GM18867 (cell line): Measurements from ENCODE around the gene PARVG.

Experiments
- ATAC-seq: cut with Tn5 transposase; IDR thresholded peaks from one replicate; pipeline ENCODE4 v1.9.1; 2021; ENCODE audit warnings: mild to moderate bottlenecking, moderate library complexity; ENCODE audit not compliant: unreplicated experiment

The PARVG gene

DNA sequence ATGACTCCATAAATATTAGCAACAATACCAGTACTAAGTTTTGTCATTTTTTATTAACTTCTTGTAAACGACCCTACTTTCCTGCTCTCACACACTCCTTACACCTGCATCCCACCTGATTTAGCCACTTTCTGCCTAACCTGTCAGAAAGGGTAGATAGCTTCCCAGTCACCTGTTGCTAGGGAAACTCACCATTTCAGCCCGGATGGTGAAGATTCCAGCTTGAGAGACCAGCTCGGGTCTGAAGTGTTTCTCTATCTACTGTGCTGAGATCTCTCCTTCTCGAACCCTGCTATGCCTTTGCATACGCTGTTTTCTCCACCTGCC, at the start of gene PARVG:
PARVG (plus strand) TSS at position 220 of the 327 bp plus-strand sequence. CDS start 2,405 bp downstream, outside the sequence.
- ATAC-seq: peak; percentile 52

DNA sequence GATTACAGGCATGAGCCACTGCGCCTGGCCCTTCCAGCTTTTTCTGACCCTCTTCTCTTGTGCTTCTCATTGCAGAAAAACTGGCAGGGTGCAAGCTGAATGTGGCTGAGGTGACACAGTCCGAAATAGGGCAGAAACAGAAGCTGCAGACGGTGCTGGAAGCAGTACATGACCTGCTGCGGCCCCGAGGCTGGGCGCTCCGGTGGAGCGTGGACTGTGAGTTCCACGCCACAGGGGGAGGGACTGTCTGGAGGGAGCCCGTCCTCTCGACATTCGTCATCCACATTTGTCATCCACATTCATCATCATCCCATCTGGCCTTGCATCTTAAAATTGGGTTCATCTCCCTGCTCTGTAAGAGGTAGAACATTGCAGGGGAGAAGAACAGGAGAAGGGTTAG, 49.3 kb upstream of the PARVG start:
- no peak for ATAC-seq

GRCh38 chr22:44131989-44132685, 48.6 kb upstream of the PARVG start:
- ATAC-seq: no peak

DNA sequence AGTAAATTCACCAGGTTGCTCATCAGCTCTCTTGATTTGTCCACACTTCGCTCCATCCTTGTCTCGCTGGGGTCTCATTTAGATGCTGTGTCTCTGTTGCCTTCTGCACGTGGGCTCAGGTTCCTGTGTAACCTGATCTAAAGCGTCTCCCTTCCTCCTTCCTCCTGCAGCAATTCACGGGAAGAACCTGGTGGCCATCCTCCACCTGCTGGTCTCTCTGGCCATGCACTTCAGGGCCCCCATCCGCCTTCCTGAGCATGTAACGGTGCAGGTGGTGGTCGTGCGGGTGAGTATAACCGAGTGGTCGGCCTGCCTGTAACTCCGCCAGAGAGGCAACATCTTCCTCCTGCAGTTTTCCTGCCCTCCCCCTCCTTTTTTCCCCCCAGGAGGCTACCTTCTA, 48.0 kb upstream of the PARVG start:
- no peak for ATAC-seq

DNA sequence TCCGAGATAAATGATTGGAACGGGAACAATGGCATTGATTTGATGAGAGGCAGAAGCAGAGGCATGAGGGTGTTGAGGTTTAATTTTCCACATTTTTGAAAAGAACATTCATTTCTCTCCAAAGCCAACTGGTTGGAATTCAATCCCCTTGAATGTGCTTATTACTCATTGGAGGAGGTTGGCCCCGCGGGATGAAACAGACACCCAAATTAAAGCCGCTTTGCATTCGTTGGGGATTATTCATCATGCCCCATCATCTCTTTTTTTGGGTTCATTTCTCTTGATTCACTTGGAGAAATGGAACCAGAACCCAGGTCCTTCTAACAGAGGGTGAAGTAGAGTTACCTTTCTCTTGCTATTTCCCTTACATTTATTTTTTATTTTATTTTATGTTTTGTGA, 47.6 kb upstream of the PARVG start:
- no peak for ATAC-seq

- ATAC-seq: no peak
These were observed 46.7 kb upstream of the PARVG start for GRCh38 chr22:44133901-44134571.

GRCh38 chr22:44136112-44136511, 44.6 kb upstream of the PARVG start:
- no peak for ATAC-seq

DNA sequence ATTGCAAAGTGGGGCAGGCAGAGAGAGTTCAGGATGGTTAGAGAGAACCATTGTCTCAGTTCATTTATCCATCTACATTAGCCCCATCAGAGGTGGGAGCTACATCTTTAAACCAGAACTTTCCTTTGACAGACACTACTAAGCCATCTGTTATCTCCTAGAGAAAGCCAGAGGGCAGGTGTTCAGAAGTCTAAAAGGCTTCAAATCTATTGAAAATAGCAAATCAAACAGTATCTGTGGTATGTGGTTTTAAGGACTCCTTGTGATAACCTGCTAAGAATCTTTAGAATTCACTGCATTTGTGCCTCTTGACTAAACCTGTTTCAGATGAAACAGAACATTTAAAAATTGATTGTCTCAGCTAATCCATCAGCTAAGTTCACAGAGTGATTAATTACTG, 43.9 kb upstream of the PARVG start:
- no peak for ATAC-seq

DNA sequence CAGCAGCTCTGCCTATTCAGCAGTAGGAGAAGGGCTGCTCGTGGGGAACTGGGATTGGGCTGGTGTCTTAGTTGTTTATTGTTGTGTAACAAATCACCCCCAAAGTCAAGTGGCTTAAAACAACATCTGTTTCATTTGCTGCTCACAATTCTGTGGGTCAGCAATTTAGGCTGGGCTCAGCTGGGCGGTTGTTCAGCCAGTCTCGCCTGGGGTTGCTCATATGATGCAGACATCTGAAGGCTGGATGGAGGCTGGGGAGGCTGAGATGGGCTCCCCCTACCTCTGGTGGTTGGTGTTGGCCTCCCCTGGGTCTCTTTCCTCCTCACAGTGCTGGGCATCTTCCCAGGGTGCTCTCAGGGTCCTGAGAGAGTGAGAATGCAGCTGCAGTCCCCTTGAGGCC, 43.3 kb upstream of the PARVG start:
- no peak for ATAC-seq

GRCh38 chr22:44139773-44140172, 41.0 kb upstream of the PARVG start:
- ATAC-seq: no peak

DNA sequence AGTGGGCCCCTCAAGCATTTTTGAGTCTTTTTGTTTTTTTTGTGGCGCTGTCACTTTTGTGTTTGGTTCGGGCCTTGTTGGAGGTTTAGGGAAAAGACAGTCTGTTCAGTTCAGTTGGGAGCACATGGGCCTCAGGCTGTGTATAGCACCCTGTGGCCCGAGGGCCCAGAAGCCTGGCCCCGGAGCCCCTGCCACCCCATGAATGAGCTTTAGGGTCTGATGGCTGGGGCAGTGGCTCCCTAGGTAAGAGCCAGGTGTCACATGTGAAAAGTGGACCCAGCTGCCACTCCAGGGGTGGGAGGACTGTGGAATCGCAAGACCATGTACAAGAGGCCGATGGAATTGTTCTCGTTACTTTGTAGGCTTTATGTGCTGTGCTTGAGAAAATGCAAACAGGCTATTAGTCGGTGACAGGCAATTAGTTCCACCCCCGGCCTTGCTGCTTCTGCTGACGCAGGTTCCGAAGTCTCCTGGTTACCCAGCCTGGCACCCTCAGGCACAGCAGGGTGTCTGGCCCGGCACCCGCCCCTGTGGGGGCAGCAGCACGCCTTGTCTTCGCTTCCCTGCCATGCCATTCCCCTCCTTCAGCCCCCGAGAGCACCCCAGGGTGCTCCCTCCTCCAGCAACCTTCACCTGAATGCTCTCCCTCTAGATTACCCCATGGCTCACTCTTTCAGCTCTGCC, 38.2 kb upstream of the PARVG start:
- ATAC-seq: no peak

- no peak for ATAC-seq
These were observed 37.6 kb upstream of the PARVG start for GRCh38 chr22:44143105-44143474.

- ATAC-seq: no peak
These were observed 37.1 kb upstream of the PARVG start for GRCh38 chr22:44143579-44143978.

- ATAC-seq: no peak
These were observed 36.6 kb upstream of the PARVG start for GRCh38 chr22:44144046-44144569.

GRCh38 chr22:44145544-44145943, 35.2 kb upstream of the PARVG start:
- ATAC-seq: no peak

GRCh38 chr22:44146088-44146861, 34.5 kb upstream of the PARVG start:
- ATAC-seq: no peak

DNA sequence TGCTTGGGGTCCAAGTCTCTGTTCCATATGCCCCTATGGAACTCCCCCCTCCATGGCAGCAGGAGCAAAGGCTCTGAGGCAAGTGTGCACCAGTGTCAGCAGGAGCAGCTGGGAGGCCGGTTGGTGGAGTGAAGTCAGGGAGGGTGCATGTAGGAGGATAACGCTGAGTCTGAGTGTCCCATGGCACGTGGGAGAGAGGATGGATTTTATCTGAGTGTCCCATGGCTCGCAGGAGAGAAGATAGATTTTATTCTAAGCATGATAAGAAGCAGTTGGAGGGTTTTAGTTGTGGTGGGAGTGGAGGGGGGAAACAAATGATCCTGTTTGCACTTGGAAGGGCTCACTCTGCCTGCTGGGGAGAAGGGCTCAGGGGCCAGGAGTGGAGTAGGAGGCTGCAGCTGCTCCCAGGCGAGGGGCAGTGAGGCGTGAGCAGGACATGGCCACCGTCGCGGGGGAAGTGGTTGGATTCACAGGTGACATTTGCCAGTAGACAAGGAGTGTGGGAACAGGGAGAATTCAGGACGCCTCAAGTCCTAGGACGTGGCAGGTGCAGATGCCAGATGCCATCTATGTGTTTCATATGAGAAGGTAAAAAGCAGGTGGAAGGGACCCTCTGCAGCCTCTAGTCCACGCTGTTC, 33.6 kb upstream of the PARVG start:
- no peak for ATAC-seq

DNA sequence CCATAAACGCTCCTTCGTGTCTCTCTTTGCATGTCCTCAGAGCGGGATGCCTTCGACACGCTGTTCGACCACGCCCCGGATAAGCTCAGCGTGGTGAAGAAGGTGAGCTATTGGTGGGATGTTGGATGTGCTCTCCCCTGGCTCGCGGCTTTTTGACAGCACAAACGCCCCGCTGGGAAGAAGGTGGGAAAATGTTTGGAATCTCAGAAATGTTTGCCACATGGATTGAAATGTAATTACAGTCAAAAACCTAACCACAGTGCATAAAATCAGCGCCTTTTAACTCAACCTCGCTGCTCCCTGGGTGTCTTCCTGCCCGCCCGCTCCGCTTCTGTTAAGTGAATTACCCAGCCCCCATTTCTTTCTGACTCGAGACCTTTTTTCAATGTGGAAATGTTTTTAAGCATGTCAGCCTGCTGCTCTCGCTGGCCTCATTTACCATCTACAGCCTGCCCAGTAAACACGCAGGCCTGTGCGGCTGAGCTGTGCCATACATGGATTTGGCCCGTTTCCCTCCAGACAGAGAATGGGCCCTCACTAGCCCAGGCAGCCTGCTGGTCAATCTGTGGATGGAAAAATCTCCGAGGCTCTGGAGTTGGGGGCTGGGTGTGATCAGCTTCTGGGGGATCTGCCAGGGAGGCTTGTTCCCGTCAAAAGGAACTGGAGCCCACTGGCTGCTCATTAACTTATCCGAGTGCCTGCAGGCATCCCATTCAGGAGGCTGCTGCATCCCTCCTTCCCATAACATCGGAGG, 32.7 kb upstream of the PARVG start:
- ATAC-seq: no peak

DNA sequence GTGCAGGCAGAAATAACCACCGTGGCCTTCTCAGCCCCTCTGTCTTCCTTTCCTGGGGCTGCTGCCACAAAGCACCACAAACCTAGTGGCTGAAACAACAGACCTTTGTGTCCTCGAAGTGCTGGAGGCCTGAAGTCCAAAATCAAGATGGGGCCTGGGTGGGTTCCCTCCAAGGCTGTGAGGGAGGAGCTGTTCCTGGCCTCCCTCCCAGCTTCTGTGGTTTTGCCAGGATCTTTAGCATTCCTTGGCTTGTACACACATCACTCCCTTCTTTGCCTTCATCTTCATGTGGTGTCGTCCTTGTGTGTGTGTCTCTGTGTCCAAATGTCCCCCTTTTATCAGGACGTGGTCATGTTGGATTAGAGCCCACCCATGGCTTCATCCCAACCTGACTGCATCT, 29.0 kb upstream of the PARVG start:
- no peak for ATAC-seq

DNA sequence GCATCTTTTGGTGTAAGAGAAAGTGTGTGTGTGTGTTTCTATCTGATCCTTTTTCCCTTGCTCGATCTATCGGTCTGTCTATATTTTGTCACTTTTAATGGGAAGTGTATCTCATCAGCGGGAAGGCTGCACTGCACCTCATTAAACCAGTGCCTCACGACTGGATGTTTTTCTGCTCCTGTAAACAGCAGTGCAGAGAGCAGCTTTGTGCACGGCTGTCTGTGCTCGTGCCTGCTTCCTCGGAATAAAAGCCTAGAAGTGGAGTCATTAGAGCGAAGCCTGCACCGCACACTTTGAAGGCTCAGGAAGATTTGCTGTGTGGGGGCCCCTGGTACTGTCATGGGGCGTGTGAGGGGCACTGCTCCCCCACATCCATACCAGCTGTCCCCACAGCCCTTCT, 27.0 kb upstream of the PARVG start:
- no peak for ATAC-seq
